ENCODE data around the gene NEUROD6.

NEUROD6 gene

DNA sequence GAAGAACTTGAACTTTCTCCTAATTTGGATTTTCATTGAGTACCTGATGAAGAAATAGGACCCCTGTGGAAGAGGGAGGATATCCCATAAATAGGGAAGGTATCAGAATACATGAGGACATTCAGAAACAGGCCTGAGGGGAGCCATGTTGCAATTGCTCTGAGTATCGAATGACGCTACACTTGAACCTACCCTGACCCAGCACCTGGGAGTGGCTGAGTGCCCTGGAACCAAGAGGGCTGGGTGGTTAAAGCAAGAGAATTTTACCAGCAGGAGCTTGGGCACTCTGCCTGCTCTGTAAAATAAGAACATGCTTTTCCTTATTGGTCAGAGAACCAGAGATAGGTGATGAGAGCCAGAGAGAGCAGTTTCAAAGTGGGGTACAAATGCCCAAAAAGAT is 7.2 kb downstream of the NEUROD6 start:
- no peak for DNase-seq

GRCh38 chr7:31327071-31327470 is 13.5 kb downstream of the NEUROD6 start:
- no peak for DNase-seq

GRCh38 chr7:31326416-31326815 is 14.1 kb downstream of the NEUROD6 start:
- DNase-seq = no peak

- DNase-seq = no peak
Observed at GRCh38 chr7:31323101-31323500, 17.4 kb downstream of the NEUROD6 start.

DNA sequence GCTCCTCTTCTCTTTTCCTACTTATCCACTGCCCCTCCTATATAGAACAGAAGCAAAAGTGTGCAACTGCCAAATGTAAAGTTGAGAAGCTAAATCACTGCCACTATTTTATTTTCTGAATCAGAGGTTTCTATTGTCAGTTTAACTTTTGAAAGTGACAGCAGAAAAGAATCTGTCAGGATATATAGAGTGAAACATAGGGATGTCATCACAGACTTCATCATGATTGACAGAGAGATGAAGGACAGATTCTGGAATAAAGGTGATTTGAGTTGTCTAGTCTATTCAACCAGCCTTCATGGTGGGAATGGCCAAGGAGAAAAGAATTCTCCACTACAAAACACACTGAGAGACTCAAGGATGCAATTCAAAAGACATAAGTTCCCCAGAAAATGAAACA is 19.9 kb downstream of the NEUROD6 start:
- no peak for DNase-seq

- no peak for DNase-seq
Observed at GRCh38 chr7:31318313-31318712, 22.2 kb downstream of the NEUROD6 start.

DNA sequence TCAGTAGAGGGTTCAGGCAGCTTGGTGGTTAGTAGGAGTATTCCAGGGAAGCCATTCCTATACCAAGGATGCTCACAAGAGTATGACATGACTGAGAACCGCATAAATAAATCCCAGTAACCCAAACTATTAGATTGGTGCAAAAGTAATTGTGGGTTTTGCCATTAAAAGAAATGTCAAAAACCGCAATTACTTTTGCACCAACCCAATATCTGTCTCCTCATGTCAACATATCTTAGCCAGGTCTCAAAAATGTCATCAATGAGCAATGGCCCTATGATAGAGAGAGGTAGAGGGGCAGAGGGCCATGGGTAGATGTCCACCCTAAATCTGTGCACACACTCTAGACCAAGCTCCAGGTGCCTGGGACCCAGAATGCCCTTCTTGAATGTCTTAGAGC is 23.6 kb downstream of the NEUROD6 start:
- no peak for DNase-seq

- DNase-seq = no peak
Observed at GRCh38 chr7:31315758-31316157, 24.8 kb downstream of the NEUROD6 start.

- no peak for DNase-seq
Observed at GRCh38 chr7:31314781-31315180, 25.7 kb downstream of the NEUROD6 start.

DNA sequence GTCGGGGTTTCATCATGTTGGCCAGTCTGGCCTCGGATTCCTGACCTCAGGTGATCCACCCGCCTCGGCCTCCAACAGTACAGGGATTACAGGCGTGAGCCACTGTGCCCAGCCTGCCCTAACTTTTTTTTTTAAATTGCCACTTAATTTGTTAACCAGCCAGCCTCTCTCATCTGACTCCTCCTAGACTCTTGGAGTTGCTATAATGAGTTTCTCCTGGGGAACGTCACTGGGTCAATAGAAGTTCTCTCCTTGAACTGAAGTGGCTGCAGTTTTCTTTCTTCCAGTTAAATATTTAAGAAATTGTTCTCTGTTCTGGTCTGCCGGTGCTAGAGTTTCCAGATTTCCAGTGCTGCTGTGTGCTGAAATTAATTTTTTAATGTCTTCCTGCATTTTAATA is 27.6 kb downstream of the NEUROD6 start:
- DNase-seq = no peak

GRCh38 chr7:31311552-31311951 is 29.0 kb downstream of the NEUROD6 start:
- DNase-seq = no peak

DNA sequence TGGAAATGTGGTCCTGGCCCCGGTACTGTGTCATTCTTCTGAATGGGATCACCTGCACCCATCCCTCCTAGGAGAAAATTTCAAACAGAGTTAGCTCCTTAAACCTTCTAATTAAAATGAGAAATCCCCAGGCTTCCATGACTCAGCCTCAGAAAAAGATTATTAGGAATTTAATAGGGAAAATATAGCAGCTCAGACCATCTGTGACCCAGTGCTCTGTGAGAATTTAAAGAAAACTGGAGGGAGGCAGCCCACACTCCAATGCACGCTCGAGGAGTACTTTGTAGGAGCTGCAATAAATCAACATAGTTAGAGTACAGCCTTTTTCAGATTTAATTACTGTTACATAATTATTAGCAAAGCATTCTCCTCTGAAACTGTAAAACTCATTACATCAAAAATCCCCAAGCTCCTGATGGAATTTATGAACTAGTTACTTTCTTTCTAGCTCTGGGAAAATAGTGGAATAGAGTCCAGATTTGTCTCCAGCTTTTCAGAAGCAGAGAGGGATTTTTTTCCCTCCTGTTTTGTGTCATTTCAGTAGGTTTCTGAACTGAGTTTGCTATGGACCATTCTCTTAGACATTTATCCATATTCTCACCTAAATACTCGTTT is 30.1 kb downstream of the NEUROD6 start:
- DNase-seq = no peak

DNA sequence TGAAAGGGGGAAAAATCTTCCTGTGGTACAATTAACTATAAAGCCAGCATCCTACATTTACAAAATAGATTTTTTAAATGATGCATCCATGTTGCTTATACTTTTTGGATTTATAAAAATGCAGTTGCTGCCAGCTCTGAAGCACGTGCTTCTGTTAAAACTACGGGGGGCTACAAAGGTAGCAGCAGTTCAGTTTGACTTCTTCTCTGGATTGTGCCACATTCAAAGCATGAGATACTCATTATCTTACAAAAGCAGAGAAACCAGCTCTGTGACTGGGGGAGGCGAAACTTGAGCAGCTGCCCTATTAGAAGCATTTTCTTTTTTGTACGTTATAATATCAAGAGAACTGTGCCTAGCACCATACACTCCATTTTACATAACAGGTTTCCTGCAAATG is 31.1 kb downstream of the NEUROD6 start:
- DNase-seq = no peak

- DNase-seq = no peak
Observed at GRCh38 chr7:31308652-31309051, 31.9 kb downstream of the NEUROD6 start.

DNA sequence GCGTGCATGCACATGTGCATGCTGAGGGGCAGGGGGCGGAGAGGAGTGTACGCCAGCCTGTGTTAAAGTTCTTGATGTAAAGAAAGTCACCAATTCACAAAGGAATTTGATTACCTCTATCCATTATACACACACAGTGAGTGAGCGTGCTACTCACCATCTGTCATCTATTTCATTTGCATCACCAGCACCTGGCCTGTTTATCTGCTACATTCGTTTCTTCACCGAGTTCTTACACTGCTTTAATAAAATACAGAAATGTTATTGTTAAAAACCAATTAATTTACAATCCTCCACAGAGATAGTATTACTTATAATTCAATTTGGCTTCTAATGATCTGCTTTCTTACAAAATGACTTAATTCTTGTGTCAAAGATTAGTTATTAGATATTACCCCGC is 32.6 kb downstream of the NEUROD6 start:
- DNase-seq = no peak

- no peak for DNase-seq
Observed at GRCh38 chr7:31305260-31305659, 35.3 kb downstream of the NEUROD6 start.

DNA sequence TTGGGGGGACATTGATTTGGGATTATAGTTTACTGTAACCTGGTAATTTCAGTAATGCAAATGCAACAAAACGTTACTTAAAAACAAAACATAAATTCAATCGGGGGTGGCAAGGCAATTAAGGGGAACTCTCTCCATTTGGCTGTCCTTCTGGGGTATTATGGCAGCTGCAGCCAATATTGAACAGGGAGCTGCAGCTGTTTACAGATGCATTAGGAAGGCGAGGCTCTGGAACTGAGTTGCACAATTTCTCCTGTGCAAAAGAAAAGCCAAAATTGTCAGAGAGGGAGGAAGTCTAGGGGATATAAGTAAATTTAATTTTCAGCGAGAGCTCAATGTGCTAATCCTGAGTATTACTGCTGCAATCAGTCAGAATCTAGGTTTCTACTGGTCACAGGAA is 36.1 kb downstream of the NEUROD6 start:
- DNase-seq = no peak

- no peak for DNase-seq
Observed at GRCh38 chr7:31302356-31302755, 38.2 kb downstream of the NEUROD6 start.

GRCh38 chr7:31299336-31299735 is 41.2 kb downstream of the NEUROD6 start:
- DNase-seq = no peak

GRCh38 chr7:31290601-31291000 is 49.9 kb downstream of the NEUROD6 start:
- no peak for DNase-seq

All from cerebellar nuclear complex (tissue), 1 donor.